ENCODE data around the gene P2RY6.

P2RY6 gene

GRCh38 chr11:73242251-73243092 lies 29.7 kb upstream of the P2RY6 start:
- Histone ChIP-seq H3K36me3 (ENCODE audit: insufficient read depth, low read length) (no peaks in the 10 kb centered on the region), H3K9ac (ENCODE audit: low read depth, low read length, poor library complexity, severe bottlenecking) (peak overlapping the region; percentile 60), H3K79me2 (ENCODE audit: insufficient read depth, low read length) (no peaks in the 10 kb centered on the region), H3K9me3 (ENCODE audit: insufficient read depth, low read depth, low read length) (no peaks in the 10 kb centered on the region), H3K4me1 (ENCODE audit: insufficient read depth, low read length, poor library complexity, severe bottlenecking) (peaks cover 6% of the 10 kb centered on the region), H3K27me3 (ENCODE audit: insufficient read depth, low read length, poor library complexity, severe bottlenecking) (no peaks in the 10 kb centered on the region), H4K20me1 (ENCODE audit: insufficient read depth, low read length, poor library complexity, severe bottlenecking) (no peaks in the 10 kb centered on the region), H3K4me2 (ENCODE audit: low read depth, low read length, poor library complexity, severe bottlenecking) (peak overlapping the region; percentile 54), H3K4me3 (ENCODE audit: low read length, poor library complexity, severe bottlenecking) (peak overlapping the region; percentile 66), H3K9me2 (replicated peaks; ENCODE audit: low read depth, low read length) (no peaks in the 10 kb centered on the region), H2AFZ (ENCODE audit: low read length) (peak overlapping the region; percentile 99), H3F3A (ENCODE audit: low read depth) (no peaks in the 10 kb centered on the region)
- TF ChIP-seq EZH2phosphoT487 (IDR thresholded peaks at IDR 0.05; ENCODE audit: borderline replicate concordance), result no peak
- TF ChIP-seq CTCF (conservative IDR thresholded peaks at IDR 0.05; ENCODE audit: low read length), result peak; percentile 95

GRCh38 chr11:73243093-73243485 lies 29.0 kb upstream of the P2RY6 start:
- H2AFZ ChIP-seq (ENCODE audit: low read length), result peak overlapping the region; percentile 99; the same call in 1 of the 2 replicates
- H3F3A ChIP-seq (ENCODE audit: low read depth), result no peaks in the 10 kb centered on the region
- no peaks in the 10 kb centered on the region for H3K9me3 ChIP-seq (ENCODE audit: insufficient read depth, low read depth, low read length)
- H3K79me2 ChIP-seq (ENCODE audit: insufficient read depth, low read length), result no peaks in the 10 kb centered on the region
- H3K4me2 ChIP-seq (ENCODE audit: low read depth, low read length, poor library complexity, severe bottlenecking), result no peak overlapping the region
- no peaks in the 10 kb centered on the region for H3K9me2 ChIP-seq (replicated peaks; ENCODE audit: low read depth, low read length)
- H3K27me3 ChIP-seq (ENCODE audit: insufficient read depth, low read length, poor library complexity, severe bottlenecking), result no peaks in the 10 kb centered on the region
- no peaks in the 10 kb centered on the region for H3K36me3 ChIP-seq (ENCODE audit: insufficient read depth, low read length)
- H3K4me3 ChIP-seq (ENCODE audit: low read length, poor library complexity, severe bottlenecking), result no peak overlapping the region
- TF ChIP-seq EZH2phosphoT487 (IDR thresholded peaks at IDR 0.05; ENCODE audit: borderline replicate concordance), result no peak
- no peak for TF ChIP-seq CTCF (conservative IDR thresholded peaks at IDR 0.05; ENCODE audit: low read length)
- peak overlapping the region; percentile 60 for H3K9ac ChIP-seq (ENCODE audit: low read depth, low read length, poor library complexity, severe bottlenecking)
- H4K20me1 ChIP-seq (ENCODE audit: insufficient read depth, low read length, poor library complexity, severe bottlenecking), result no peaks in the 10 kb centered on the region
- peaks cover 6% of the 10 kb centered on the region for H3K4me1 ChIP-seq (ENCODE audit: insufficient read depth, low read length, poor library complexity, severe bottlenecking)

GRCh38 chr11:73244589-73245240 lies 27.4 kb upstream of the P2RY6 start:
- H3K9ac ChIP-seq (ENCODE audit: low read depth, low read length, poor library complexity, severe bottlenecking), result no peak overlapping the region
- no peak overlapping the region for H3K4me3 ChIP-seq (ENCODE audit: low read length, poor library complexity, severe bottlenecking)
- no peaks in the 10 kb centered on the region for H3F3A ChIP-seq (ENCODE audit: low read depth)
- H3K36me3 ChIP-seq (ENCODE audit: insufficient read depth, low read length), result no peaks in the 10 kb centered on the region
- no peaks in the 10 kb centered on the region for H3K9me3 ChIP-seq (ENCODE audit: insufficient read depth, low read depth, low read length)
- no peaks in the 10 kb centered on the region for H4K20me1 ChIP-seq (ENCODE audit: insufficient read depth, low read length, poor library complexity, severe bottlenecking)
- H3K4me1 ChIP-seq (ENCODE audit: insufficient read depth, low read length, poor library complexity, severe bottlenecking), result peaks cover 6% of the 10 kb centered on the region
- no peaks in the 10 kb centered on the region for H3K79me2 ChIP-seq (ENCODE audit: insufficient read depth, low read length)
- no peak overlapping the region for H2AFZ ChIP-seq (ENCODE audit: low read length)
- H3K9me2 ChIP-seq (replicated peaks; ENCODE audit: low read depth, low read length), result no peaks in the 10 kb centered on the region
- H3K4me2 ChIP-seq (ENCODE audit: low read depth, low read length, poor library complexity, severe bottlenecking), result no peak overlapping the region
- no peaks in the 10 kb centered on the region for H3K27me3 ChIP-seq (ENCODE audit: insufficient read depth, low read length, poor library complexity, severe bottlenecking)
- TF ChIP-seq CTCF (conservative IDR thresholded peaks at IDR 0.05; ENCODE audit: low read length), result no peak
- TF ChIP-seq EZH2phosphoT487 (IDR thresholded peaks at IDR 0.05; ENCODE audit: borderline replicate concordance), result no peak
